HEK293 (cell line): Measurements from ENCODE around the gene PBX2.

Experiments used
- GFI1B ChIP-seq: fragments of 450-650 bp; formaldehyde crosslinking; IDR thresholded peaks from 2 replicates; pipeline ENCODE4 v1.5.1; 2016; ENCODE audit warnings: missing biosample characterization, missing genetic modification characterization
- GLIS2 ChIP-seq: fragments of 450-650 bp; formaldehyde crosslinking; IDR thresholded peaks from 2 replicates; pipeline ENCODE4 v1.5.1; 2016; ENCODE audit warnings: missing biosample characterization, missing genetic modification characterization
- KLF16 ChIP-seq: fragments of 450-650 bp; formaldehyde crosslinking; IDR thresholded peaks from 2 replicates; pipeline ENCODE4 v1.5.1; 2017; ENCODE audit warnings: missing biosample characterization, missing genetic modification characterization
- PRDM1 ChIP-seq: fragments of 450-650 bp; formaldehyde crosslinking; IDR thresholded peaks from 2 replicates; pipeline ENCODE4; 2016; ENCODE audit warnings: missing biosample characterization, missing genetic modification characterization
- SCRT2 ChIP-seq: fragments of 450-650 bp; formaldehyde crosslinking; IDR thresholded peaks from 2 replicates; pipeline ENCODE4 v1.5.1; 2016; ENCODE audit warnings: missing biosample characterization, missing genetic modification characterization
- ZBTB1 ChIP-seq: fragments of 450-650 bp; formaldehyde crosslinking; IDR thresholded peaks from 2 replicates; pipeline ENCODE4 v1.5.1; 2016; ENCODE audit warnings: missing biosample characterization, missing genetic modification characterization
- ZBTB17 ChIP-seq: fragments of 450-650 bp; formaldehyde crosslinking; IDR thresholded peaks from 2 replicates; pipeline ENCODE4 v1.5.1; 2016; ENCODE audit warnings: missing biosample characterization, missing genetic modification characterization
- ZBTB21 ChIP-seq: fragments of 450-650 bp; formaldehyde crosslinking; IDR thresholded peaks from 2 replicates; pipeline ENCODE4 v1.5.1; 2017; ENCODE audit warnings: missing biosample characterization, missing genetic modification characterization
- ZEB2 ChIP-seq: fragments of 450-650 bp; formaldehyde crosslinking; IDR thresholded peaks from 2 replicates; pipeline ENCODE4 v1.5.1; 2016; ENCODE audit warnings: missing biosample characterization, missing genetic modification characterization
- ZFP69B ChIP-seq: fragments of 450-650 bp; formaldehyde crosslinking; IDR thresholded peaks from 2 replicates; pipeline ENCODE4 v1.5.1; 2016; ENCODE audit warnings: missing biosample characterization, missing genetic modification characterization
- ZNF133 ChIP-seq: fragments of 450-650 bp; formaldehyde crosslinking; IDR thresholded peaks from 2 replicates; pipeline ENCODE4 v1.5.1; 2016; ENCODE audit warnings: missing biosample characterization, missing genetic modification characterization
- ZNF23 ChIP-seq: fragments of 450-650 bp; formaldehyde crosslinking; IDR thresholded peaks from 2 replicates; pipeline ENCODE4 v1.5.1; 2016; ENCODE audit warnings: missing biosample characterization, missing genetic modification characterization, borderline replicate concordance
- ZNF24 ChIP-seq: fragments of 450-650 bp; formaldehyde crosslinking; IDR thresholded peaks from 2 replicates; pipeline ENCODE4 v1.5.1; 2016; ENCODE audit warnings: missing biosample characterization, missing genetic modification characterization
- ZNF280C ChIP-seq: fragments of 450-650 bp; formaldehyde crosslinking; IDR thresholded peaks from 2 replicates; pipeline ENCODE4 v1.5.1; 2016; ENCODE audit warnings: missing biosample characterization, missing genetic modification characterization
- ZNF324 ChIP-seq: fragments of 450-650 bp; formaldehyde crosslinking; IDR thresholded peaks from 2 replicates; pipeline ENCODE4 v1.5.1; 2016; ENCODE audit warnings: missing biosample characterization, missing genetic modification characterization
- ZNF341 ChIP-seq: fragments of 450-650 bp; formaldehyde crosslinking; IDR thresholded peaks from 2 replicates; pipeline ENCODE4; 2016; ENCODE audit warnings: low read depth, missing biosample characterization, missing genetic modification characterization
- ZNF558 ChIP-seq: fragments of 450-650 bp; formaldehyde crosslinking; IDR thresholded peaks from 2 replicates; pipeline ENCODE4 v1.5.1; 2016; ENCODE audit warnings: missing biosample characterization, missing genetic modification characterization
- ZNF585B ChIP-seq: fragments of 450-650 bp; formaldehyde crosslinking; IDR thresholded peaks from 2 replicates; pipeline ENCODE4 v1.5.1; 2016; ENCODE audit warnings: missing biosample characterization, missing genetic modification characterization
- ZNF600 ChIP-seq: fragments of 450-650 bp; formaldehyde crosslinking; IDR thresholded peaks from 2 replicates; pipeline ENCODE4 v1.5.1; 2016; ENCODE audit warnings: missing biosample characterization, missing genetic modification characterization
- ZNF639 ChIP-seq: fragments of 450-650 bp; formaldehyde crosslinking; IDR thresholded peaks from 2 replicates; pipeline ENCODE4 v1.5.1; 2016; ENCODE audit warnings: missing biosample characterization, missing genetic modification characterization
- ZNF660 ChIP-seq: fragments of 450-650 bp; IDR thresholded peaks from 2 replicates; pipeline ENCODE4 v1.5.1; 2018; ENCODE audit warnings: missing biosample characterization, mild to moderate bottlenecking, missing genetic modification characterization
- ZNF76 ChIP-seq: fragments of 450-650 bp; formaldehyde crosslinking; IDR thresholded peaks from 2 replicates; pipeline ENCODE4; 2016; ENCODE audit warnings: low read depth, missing biosample characterization, missing genetic modification characterization, borderline replicate concordance
- ZNF768 ChIP-seq: fragments of 450-650 bp; formaldehyde crosslinking; IDR thresholded peaks from 2 replicates; pipeline ENCODE4 v1.5.1; 2018; ENCODE audit warnings: missing biosample characterization, mild to moderate bottlenecking, missing genetic modification characterization
- ZNF785 ChIP-seq: fragments of 450-650 bp; formaldehyde crosslinking; IDR thresholded peaks from 2 replicates; pipeline ENCODE4 v1.5.1; 2016; ENCODE audit warnings: missing biosample characterization, missing genetic modification characterization
- ZNF837 ChIP-seq: fragments of 450-650 bp; formaldehyde crosslinking; IDR thresholded peaks from 2 replicates; pipeline ENCODE4 v1.5.1; 2016; ENCODE audit warnings: missing biosample characterization, missing genetic modification characterization
- ZSCAN23 ChIP-seq: fragments of 450-650 bp; formaldehyde crosslinking; IDR thresholded peaks from 2 replicates; pipeline ENCODE4 v1.5.1; 2016; ENCODE audit warnings: missing biosample characterization, missing genetic modification characterization
- TF ChIP-seq, protein P1 (sequence below): fragments of 450-650 bp; formaldehyde crosslinking; IDR thresholded peaks from 2 replicates; pipeline ENCODE4 v1.5.1; 2016; ENCODE audit warnings: missing biosample characterization, missing genetic modification characterization
- TF ChIP-seq, protein P2 (sequence below): fragments of 450-650 bp; formaldehyde crosslinking; IDR thresholded peaks from 2 replicates; pipeline ENCODE4 v1.5.1; 2016; ENCODE audit warnings: missing biosample characterization, missing genetic modification characterization
- TF ChIP-seq, protein P3 (sequence below): fragments of 450-650 bp; formaldehyde crosslinking; IDR thresholded peaks from 2 replicates; pipeline ENCODE4 v1.5.1; 2017; ENCODE audit warnings: missing biosample characterization, missing genetic modification characterization
- TF ChIP-seq, protein P4 (sequence below): fragments of 450-650 bp; formaldehyde crosslinking; IDR thresholded peaks from 2 replicates; pipeline ENCODE4 v1.5.0; 2017; ENCODE audit warnings: missing biosample characterization, missing genetic modification characterization, borderline replicate concordance

Gene PBX2

GRCh38 chr6:32146287-32146686 lies 43.7 kb downstream of the PBX2 start (continued):
- TF ChIP-seq, protein P1, sequence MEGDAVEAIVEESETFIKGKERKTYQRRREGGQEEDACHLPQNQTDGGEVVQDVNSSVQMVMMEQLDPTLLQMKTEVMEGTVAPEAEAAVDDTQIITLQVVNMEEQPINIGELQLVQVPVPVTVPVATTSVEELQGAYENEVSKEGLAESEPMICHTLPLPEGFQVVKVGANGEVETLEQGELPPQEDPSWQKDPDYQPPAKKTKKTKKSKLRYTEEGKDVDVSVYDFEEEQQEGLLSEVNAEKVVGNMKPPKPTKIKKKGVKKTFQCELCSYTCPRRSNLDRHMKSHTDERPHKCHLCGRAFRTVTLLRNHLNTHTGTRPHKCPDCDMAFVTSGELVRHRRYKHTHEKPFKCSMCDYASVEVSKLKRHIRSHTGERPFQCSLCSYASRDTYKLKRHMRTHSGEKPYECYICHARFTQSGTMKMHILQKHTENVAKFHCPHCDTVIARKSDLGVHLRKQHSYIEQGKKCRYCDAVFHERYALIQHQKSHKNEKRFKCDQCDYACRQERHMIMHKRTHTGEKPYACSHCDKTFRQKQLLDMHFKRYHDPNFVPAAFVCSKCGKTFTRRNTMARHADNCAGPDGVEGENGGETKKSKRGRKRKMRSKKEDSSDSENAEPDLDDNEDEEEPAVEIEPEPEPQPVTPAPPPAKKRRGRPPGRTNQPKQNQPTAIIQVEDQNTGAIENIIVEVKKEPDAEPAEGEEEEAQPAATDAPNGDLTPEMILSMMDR: no peak
- TF ChIP-seq ZNF324 (tag by site-specific recombination) (peak; percentile 89), ZSCAN23 (tag by site-specific recombination) (peak; percentile 55; the same call in 1 of the 2 replicates), ZNF341 (tag by site-specific recombination) (no peak), ZNF785 (peak; percentile 32; the same call in 1 of the 2 replicates), GLIS2 (tag by site-specific recombination) (no peak), ZBTB1 (tag by site-specific recombination) (no peak), SCRT2 (peak; percentile 99), ZNF24 (tag by site-specific recombination) (peak; percentile 53; the same call in 1 of the 2 replicates), ZNF23 (tag by site-specific recombination) (no peak), ZNF558 (tag by site-specific recombination) (peak; percentile 88), ZNF280C (tag by site-specific recombination) (no peak), ZNF837 (tag by site-specific recombination) (no peak), KLF16 (tag by site-specific recombination) (peak; percentile 29; the same call in 1 of the 2 replicates), ZEB2 (tag by site-specific recombination) (peak; percentile 80), ZNF639 (0 out of 2 replicates have a peak, but pooled peaks have one; percentile 33), ZBTB17 (peak; percentile 80; the same call in 1 of the 2 replicates), PRDM1 (peak; percentile 62; the same call in 1 of the 2 replicates), ZNF585B (tag by site-specific recombination) (no peak), ZFP69B (tag by site-specific recombination) (0 out of 2 replicates have a peak, but pooled peaks have one; percentile 13), ZNF600 (peak; percentile 39; the same call in 1 of the 2 replicates), ZNF660 (tag by site-specific recombination) (peak; percentile 32; the same call in 1 of the 2 replicates), ZBTB21 (tag by site-specific recombination) (peak; percentile 30), GFI1B (tag by site-specific recombination) (no peak), ZNF768 (tag by site-specific recombination) (no peak), ZNF133 (tag by site-specific recombination) (no peak), ZNF76 (peak; percentile 64; the same call in 1 of the 2 replicates)
- TF ChIP-seq, protein P2, sequence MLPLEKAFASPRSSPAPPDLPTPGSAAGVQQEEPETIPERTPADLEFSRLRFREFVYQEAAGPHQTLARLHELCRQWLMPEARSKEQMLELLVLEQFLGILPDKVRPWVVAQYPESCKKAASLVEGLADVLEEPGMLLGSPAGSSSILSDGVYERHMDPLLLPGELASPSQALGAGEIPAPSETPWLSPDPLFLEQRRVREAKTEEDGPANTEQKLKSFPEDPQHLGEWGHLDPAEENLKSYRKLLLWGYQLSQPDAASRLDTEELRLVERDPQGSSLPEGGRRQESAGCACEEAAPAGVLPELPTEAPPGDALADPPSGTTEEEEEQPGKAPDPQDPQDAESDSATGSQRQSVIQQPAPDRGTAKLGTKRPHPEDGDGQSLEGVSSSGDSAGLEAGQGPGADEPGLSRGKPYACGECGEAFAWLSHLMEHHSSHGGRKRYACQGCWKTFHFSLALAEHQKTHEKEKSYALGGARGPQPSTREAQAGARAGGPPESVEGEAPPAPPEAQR (tag by site-specific recombination): 0 out of 2 replicates have a peak, but pooled peaks have one; percentile 14
- TF ChIP-seq, protein P3, sequence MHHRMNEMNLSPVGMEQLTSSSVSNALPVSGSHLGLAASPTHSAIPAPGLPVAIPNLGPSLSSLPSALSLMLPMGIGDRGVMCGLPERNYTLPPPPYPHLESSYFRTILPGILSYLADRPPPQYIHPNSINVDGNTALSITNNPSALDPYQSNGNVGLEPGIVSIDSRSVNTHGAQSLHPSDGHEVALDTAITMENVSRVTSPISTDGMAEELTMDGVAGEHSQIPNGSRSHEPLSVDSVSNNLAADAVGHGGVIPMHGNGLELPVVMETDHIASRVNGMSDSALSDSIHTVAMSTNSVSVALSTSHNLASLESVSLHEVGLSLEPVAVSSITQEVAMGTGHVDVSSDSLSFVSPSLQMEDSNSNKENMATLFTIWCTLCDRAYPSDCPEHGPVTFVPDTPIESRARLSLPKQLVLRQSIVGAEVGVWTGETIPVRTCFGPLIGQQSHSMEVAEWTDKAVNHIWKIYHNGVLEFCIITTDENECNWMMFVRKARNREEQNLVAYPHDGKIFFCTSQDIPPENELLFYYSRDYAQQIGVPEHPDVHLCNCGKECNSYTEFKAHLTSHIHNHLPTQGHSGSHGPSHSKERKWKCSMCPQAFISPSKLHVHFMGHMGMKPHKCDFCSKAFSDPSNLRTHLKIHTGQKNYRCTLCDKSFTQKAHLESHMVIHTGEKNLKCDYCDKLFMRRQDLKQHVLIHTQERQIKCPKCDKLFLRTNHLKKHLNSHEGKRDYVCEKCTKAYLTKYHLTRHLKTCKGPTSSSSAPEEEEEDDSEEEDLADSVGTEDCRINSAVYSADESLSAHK (tag by site-specific recombination): no peak
- TF ChIP-seq, protein P4, sequence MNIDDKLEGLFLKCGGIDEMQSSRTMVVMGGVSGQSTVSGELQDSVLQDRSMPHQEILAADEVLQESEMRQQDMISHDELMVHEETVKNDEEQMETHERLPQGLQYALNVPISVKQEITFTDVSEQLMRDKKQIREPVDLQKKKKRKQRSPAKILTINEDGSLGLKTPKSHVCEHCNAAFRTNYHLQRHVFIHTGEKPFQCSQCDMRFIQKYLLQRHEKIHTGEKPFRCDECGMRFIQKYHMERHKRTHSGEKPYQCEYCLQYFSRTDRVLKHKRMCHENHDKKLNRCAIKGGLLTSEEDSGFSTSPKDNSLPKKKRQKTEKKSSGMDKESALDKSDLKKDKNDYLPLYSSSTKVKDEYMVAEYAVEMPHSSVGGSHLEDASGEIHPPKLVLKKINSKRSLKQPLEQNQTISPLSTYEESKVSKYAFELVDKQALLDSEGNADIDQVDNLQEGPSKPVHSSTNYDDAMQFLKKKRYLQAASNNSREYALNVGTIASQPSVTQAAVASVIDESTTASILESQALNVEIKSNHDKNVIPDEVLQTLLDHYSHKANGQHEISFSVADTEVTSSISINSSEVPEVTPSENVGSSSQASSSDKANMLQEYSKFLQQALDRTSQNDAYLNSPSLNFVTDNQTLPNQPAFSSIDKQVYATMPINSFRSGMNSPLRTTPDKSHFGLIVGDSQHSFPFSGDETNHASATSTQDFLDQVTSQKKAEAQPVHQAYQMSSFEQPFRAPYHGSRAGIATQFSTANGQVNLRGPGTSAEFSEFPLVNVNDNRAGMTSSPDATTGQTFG (tag by site-specific recombination): no peak
